GM10248 (cell line): ENCODE measurements around the gene SLC23A1.
A peak's percentile ranks its signal among the peaks of the same experiment; 100 is the strongest.
"Not testable (repeated sequence)": the region's sequence is repeated elsewhere in the genome, so short reads cannot be mapped to it uniquely, and the experiment has no call there.

Experiments
- CTCF ChIA-PET: fragments of 300-600 bp; sonication (Branson Sonifier 250); formaldehyde crosslinking; extraction: SDS; loops from one replicate; lab custom pipeline; 2021; ENCODE audit warnings: antibody characterized with exemption; lab: Yijun Ruan, JAX
- POLR2A ChIA-PET: fragments of 350-650 bp; sonication (Branson Sonifier 250); formaldehyde crosslinking; extraction: SDS; loops from one replicate; lab custom pipeline; 2020; ENCODE audit warnings: antibody characterized with exemption; lab: Yijun Ruan, JAX
- DNase-seq: peaks from one replicate; pipeline ENCODE4 v3.0.0; 2012; ENCODE audit errors: extremely low spot score
- TF ChIP-seq, protein P1 (sequence below): IDR thresholded peaks from 2 replicates; pipeline ENCODE4 v1.5.1; 2012; ENCODE audit warnings: mild to moderate bottlenecking, low read depth; ENCODE audit errors: extremely low read depth, missing control alignments, control extremely low read depth

SLC23A1 gene

DNA sequence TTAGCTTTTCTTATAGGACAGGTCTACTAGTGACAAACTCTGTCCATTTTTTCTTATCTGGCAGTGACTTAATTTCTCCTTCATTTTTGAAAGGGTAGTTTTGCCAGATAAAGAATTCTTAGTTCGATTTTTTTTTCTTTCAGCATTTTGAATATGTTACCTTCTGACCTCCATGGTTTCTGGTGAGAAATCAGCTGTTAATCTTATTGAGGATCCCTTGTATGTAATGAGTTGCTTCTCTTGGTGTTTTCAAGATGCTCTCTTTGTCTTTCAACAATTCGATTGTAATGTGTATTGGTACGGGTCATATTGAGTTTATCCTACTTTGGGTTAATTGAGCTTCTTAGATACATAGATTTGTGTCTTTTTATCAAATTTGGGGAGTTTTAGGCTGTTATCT lies 28.9 kb downstream of the SLC23A1 start:
- DNase-seq: no peak
- TF ChIP-seq, protein P1, sequence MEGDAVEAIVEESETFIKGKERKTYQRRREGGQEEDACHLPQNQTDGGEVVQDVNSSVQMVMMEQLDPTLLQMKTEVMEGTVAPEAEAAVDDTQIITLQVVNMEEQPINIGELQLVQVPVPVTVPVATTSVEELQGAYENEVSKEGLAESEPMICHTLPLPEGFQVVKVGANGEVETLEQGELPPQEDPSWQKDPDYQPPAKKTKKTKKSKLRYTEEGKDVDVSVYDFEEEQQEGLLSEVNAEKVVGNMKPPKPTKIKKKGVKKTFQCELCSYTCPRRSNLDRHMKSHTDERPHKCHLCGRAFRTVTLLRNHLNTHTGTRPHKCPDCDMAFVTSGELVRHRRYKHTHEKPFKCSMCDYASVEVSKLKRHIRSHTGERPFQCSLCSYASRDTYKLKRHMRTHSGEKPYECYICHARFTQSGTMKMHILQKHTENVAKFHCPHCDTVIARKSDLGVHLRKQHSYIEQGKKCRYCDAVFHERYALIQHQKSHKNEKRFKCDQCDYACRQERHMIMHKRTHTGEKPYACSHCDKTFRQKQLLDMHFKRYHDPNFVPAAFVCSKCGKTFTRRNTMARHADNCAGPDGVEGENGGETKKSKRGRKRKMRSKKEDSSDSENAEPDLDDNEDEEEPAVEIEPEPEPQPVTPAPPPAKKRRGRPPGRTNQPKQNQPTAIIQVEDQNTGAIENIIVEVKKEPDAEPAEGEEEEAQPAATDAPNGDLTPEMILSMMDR: no peak
- ChIA-PET POLR2A (interaction anchor here (1.7 kb wide), 1 partner anchor 12 kb away, joined by 3 read pairs; the partner anchor contains the start of gene PAIP2), CTCF (interaction anchor here (1.0 to 1.4 kb wide), 2 partner anchors 10 to 12 kb away, joined by 4 read pairs; partner anchors contain the start of gene PAIP2)

DNA sequence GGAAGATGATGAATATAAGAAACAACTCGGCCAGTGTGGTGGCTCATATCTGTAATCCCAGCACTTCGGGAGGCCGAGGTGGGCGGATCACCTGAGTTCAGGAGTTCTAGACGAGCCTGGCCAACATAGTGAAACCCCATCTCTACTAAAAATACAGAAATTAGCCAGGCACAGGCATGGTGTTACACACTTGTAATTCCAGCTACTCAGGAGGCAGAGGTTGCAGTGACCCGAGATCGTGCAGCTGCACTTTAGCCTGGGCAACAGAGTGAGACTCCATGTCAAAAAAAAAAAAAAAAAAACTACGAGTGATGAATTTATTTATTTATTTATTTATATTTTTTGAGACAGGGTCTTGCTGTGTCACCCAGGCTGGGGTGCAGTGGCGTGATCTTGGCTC lies 35.2 kb downstream of the SLC23A1 start:
- CTCF ChIA-PET: interaction anchor here (1.2 kb wide), 1 partner anchor 13 kb away, joined by 3 read pairs; no protein-coding TSS in a partner anchor
- POLR2A ChIA-PET, DNase-seq: not testable (repeated sequence)

DNA sequence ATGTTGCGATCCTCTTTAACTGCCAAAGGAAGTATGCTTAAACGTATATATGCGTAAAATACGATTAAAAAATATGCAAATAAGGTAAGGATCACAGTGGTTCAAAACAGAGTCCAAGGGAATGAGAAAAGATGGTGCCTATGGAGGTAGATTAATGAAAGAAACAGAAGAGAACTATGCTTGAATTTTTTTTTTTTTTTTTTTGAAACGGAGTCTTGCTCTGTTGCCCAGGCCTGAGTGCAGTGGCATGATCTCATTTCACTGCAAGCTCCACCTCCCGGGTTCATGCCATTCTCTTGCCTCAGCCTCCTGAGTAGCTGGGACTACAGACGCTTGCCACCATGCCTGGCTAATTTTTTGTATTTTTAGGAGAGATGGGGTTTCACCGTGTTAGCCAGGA lies 37.7 kb downstream of the SLC23A1 start:
- ChIA-PET CTCF (interaction anchor here (1.1 to 1.3 kb wide), 2 partner anchors 20 to 25 kb away, joined by 3 to 4 read pairs; no protein-coding TSS in a partner anchor), POLR2A (interaction anchor here (0.7 kb wide), 1 partner anchor 798 kb away, joined by 3 read pairs; no protein-coding TSS in a partner anchor)
- DNase-seq: not testable (repeated sequence)

- DNase-seq: no peak
- ChIA-PET POLR2A (no interaction called here), CTCF (interaction anchor here (1.4 kb wide), 1 partner anchor 10 kb away, joined by 4 read pairs; no protein-coding TSS in a partner anchor)
- TF ChIP-seq, protein P1: no peak
Measured at GRCh38 chr5:139344177-139344576, 38.9 kb downstream of the SLC23A1 start.

- CTCF ChIA-PET: interaction anchor here (1.4 kb wide), 1 partner anchor 11 kb away, joined by 4 read pairs; no protein-coding TSS in a partner anchor
- TF ChIP-seq, protein P1: no peak
Measured at GRCh38 chr5:139343476-139343875, 39.6 kb downstream of the SLC23A1 start.

DNA sequence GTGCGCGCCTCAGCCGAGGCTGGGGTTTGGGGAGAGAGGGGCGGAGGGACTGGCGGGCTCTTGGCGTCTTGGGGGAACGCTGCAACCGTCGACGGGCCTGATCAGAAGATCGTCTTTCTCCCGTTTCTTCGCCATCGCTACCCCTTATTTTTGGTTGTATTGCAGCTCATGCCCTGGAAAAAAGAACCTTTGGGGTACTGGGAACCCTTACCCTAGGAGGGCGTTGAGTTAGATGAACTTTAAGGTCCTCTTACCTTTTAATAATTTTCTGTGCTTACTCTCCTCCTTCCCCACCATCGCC lies 40.7 kb downstream of the SLC23A1 start:
- peak; percentile 87 for DNase-seq
- CTCF ChIA-PET: interaction anchor here (0.8 to 3.0 kb wide), 19 partner anchors 8 to 767 kb away, joined by 3 to 25 read pairs (median 5); partner anchors contain the start of genes HSPA9 and MZB1
- TF ChIP-seq, protein P1: no peak
- POLR2A ChIA-PET: interaction anchor here (0.5 to 1.6 kb wide), 10 partner anchors 10 to 137 kb away, joined by 3 to 7 read pairs (median 3); partner anchors contain the start of gene PROB1

More at GRCh38 chr5:139343476-139343875, 39.6 kb downstream of the SLC23A1 start:
- DNase-seq: no peak
- POLR2A ChIA-PET: no interaction called here

DNA sequence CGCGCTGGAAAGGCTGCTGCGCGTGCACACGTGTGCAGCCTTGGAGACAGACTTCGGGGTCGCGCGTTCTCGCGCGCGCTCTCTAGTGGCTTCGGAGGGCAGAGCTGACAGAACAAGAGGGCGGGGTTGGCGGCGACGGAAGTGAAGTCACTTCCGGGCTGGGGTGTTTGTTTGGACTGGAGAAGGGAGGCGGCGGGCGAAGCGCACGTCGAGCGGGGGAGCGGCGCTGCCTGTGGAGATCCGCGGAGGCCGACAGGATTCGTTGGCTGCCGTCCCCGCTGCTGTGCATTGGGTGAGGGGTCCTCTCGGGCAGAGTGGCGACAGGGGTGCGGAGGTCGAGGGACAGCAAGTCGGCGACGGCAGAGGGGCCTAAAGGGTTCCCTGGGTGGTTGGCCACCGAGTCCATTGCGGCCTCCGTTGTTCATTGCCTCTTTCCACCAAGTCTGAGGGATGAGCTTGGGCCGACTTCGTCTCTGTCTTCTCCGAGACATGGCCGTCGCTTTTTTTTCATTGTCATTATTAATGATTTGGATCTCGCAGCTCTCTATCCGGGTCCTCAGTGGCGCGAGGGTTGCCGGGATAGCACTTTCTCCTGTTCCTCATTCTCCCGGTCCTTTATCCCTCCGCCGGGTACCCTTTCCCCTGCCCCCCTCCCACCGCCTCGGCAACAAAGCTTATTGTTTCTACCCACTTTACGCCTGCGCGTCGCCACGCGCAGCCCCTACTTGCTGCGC lies 41.2 kb downstream of the SLC23A1 start, which contains the start of gene PAIP2:
PAIP2 (plus strand) TSS at position 166 of the 734 bp plus-strand sequence. CDS start 21,931 bp downstream, outside the sequence.
- TF ChIP-seq, protein P1: peak; percentile 85
- CTCF ChIA-PET: interaction anchor here (0.7 to 3.0 kb wide), 22 partner anchors 8 to 766 kb away, joined by 3 to 25 read pairs (median 4); partner anchors contain the start of genes HSPA9 and MZB1
- POLR2A ChIA-PET: interaction anchor here (0.5 to 1.6 kb wide), 11 partner anchors 10 to 136 kb away, joined by 3 to 7 read pairs (median 3); partner anchors contain the start of gene PROB1

More for the DNA sequence above, 41.2 kb downstream of the SLC23A1 start, which contains the start of gene PAIP2:
- peak; percentile 95 for DNase-seq
